ENCODE results near the gene PDSS2. TPM values are rescaled to one million over a fixed set of nuclear protein-coding genes. Genes with fewer than 3 reads are reported as not detected.

Gene PDSS2
- polyA plus RNA-seq, 1 donor from 2014 or later = 4.6 TPM

DNA sequence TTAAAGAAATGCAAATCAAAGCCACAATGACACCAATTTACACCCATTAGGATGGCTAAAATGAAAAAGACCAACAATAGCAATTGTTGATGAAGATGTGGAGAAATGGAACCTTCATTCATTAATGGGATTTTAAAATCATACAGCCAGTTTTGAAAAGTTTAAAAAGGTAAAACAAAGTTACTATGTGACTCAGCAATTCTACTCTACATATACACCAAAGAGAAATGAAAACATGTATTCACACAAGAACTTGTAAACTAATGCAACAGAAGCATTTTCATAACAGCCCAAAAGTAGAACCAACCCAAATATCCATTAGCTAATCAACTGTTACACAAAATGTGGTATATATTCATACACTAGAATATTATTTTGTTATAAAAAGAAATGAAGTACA is 75.7 kb downstream of the PDSS2 start:
- H3K27ac ChIP-seq (ENCODE audit: low read length) = no peak overlapping the region
- no peak overlapping the region for H3K9ac ChIP-seq (ENCODE audit: low read length)
- H3K27me3 ChIP-seq (ENCODE audit: insufficient read depth, low read depth, low read length) = no peaks in the 10 kb centered on the region
- no peaks in the 10 kb centered on the region for H4K20me1 ChIP-seq (ENCODE audit: insufficient read depth)
- H3K9me3 ChIP-seq (ENCODE audit: low read length) = no peaks in the 10 kb centered on the region
- TF ChIP-seq, protein P1, sequence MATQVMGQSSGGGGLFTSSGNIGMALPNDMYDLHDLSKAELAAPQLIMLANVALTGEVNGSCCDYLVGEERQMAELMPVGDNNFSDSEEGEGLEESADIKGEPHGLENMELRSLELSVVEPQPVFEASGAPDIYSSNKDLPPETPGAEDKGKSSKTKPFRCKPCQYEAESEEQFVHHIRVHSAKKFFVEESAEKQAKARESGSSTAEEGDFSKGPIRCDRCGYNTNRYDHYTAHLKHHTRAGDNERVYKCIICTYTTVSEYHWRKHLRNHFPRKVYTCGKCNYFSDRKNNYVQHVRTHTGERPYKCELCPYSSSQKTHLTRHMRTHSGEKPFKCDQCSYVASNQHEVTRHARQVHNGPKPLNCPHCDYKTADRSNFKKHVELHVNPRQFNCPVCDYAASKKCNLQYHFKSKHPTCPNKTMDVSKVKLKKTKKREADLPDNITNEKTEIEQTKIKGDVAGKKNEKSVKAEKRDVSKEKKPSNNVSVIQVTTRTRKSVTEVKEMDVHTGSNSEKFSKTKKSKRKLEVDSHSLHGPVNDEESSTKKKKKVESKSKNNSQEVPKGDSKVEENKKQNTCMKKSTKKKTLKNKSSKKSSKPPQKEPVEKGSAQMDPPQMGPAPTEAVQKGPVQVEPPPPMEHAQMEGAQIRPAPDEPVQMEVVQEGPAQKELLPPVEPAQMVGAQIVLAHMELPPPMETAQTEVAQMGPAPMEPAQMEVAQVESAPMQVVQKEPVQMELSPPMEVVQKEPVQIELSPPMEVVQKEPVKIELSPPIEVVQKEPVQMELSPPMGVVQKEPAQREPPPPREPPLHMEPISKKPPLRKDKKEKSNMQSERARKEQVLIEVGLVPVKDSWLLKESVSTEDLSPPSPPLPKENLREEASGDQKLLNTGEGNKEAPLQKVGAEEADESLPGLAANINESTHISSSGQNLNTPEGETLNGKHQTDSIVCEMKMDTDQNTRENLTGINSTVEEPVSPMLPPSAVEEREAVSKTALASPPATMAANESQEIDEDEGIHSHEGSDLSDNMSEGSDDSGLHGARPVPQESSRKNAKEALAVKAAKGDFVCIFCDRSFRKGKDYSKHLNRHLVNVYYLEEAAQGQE (IDR thresholded peaks at IDR 0.05; ENCODE audit: borderline replicate concordance) = no peak
- TF ChIP-seq CTCF (IDR thresholded peaks at IDR 0.05; ENCODE audit: poor library complexity, severe bottlenecking) = no peak
- TF ChIP-seq MXI1 (conservative IDR thresholded peaks at IDR 0.05; ENCODE audit: poor library complexity, severe bottlenecking) = no peak
- TF ChIP-seq EZH2 (IDR thresholded peaks at IDR 0.05; ENCODE audit: borderline replicate concordance, insufficient read depth, low read length, poor library complexity, severe bottlenecking) = no peak
- no peak for TF ChIP-seq TAF1 (IDR thresholded peaks at IDR 0.05; ENCODE audit: low read depth)
- TF ChIP-seq POLR2AphosphoS5 (IDR thresholded peaks at IDR 0.05) = no peak
- TF ChIP-seq EP300 (conservative IDR thresholded peaks at IDR 0.05; ENCODE audit: poor library complexity, severe bottlenecking) = no peak
- TF ChIP-seq RAD21 (conservative IDR thresholded peaks at IDR 0.05) = no peak
- no peak for TF ChIP-seq SMC3 (conservative IDR thresholded peaks at IDR 0.05; ENCODE audit: poor library complexity)
- no peak overlapping the region for H2AFZ ChIP-seq (ENCODE audit: low read depth, low read length)
- H3F3A ChIP-seq (ENCODE audit: insufficient read depth, low read length, poor library complexity, severe bottlenecking) = no peaks in the 10 kb centered on the region
- no peaks in the 10 kb centered on the region for H3K79me2 ChIP-seq (replicated peaks; ENCODE audit: insufficient read depth, low read length)
- no peak overlapping the region for H3K4me3 ChIP-seq (ENCODE audit: low read length)
- no peaks in the 10 kb centered on the region for H3K36me3 ChIP-seq (ENCODE audit: insufficient read depth, low read length)
- H3K4me2 ChIP-seq (ENCODE audit: low read length) = no peak overlapping the region
- H3K9me2 ChIP-seq (ENCODE audit: insufficient read depth, low read length) = no peaks in the 10 kb centered on the region

- Histone ChIP-seq H3K79me2 (replicated peaks; ENCODE audit: insufficient read depth, low read length) (no peaks in the 10 kb centered on the region), H3K4me2 (ENCODE audit: low read length) (no peak overlapping the region), H4K20me1 (ENCODE audit: insufficient read depth) (no peaks in the 10 kb centered on the region), H3K9ac (ENCODE audit: low read length) (no peak overlapping the region), H3K27me3 (ENCODE audit: insufficient read depth, low read depth, low read length) (no peaks in the 10 kb centered on the region), H3K4me3 (ENCODE audit: low read length) (no peak overlapping the region), H2AFZ (ENCODE audit: low read depth, low read length) (no peak overlapping the region), H3K9me3 (ENCODE audit: low read length) (no peaks in the 10 kb centered on the region), H3K36me3 (ENCODE audit: insufficient read depth, low read length) (no peaks in the 10 kb centered on the region), H3K27ac (ENCODE audit: low read length) (no peak overlapping the region), H3K9me2 (ENCODE audit: insufficient read depth, low read length) (no peaks in the 10 kb centered on the region), H3F3A (ENCODE audit: insufficient read depth, low read length, poor library complexity, severe bottlenecking) (no peaks in the 10 kb centered on the region)
- TF ChIP-seq TAF1 (IDR thresholded peaks at IDR 0.05; ENCODE audit: low read depth) (no peak), EZH2 (IDR thresholded peaks at IDR 0.05; ENCODE audit: borderline replicate concordance, insufficient read depth, low read length, poor library complexity, severe bottlenecking) (no peak), SMC3 (conservative IDR thresholded peaks at IDR 0.05; ENCODE audit: poor library complexity) (no peak)
Measured at GRCh38 chr6:107374264-107374663, 85.1 kb downstream of the PDSS2 start.

GRCh38 chr6:107369493-107369892 is 89.9 kb downstream of the PDSS2 start:
- no peaks in the 10 kb centered on the region for H3F3A ChIP-seq (ENCODE audit: insufficient read depth, low read length, poor library complexity, severe bottlenecking)
- no peaks in the 10 kb centered on the region for H3K9me3 ChIP-seq (ENCODE audit: low read length)
- no peak overlapping the region for H3K4me2 ChIP-seq (ENCODE audit: low read length)
- TF ChIP-seq CTCF (IDR thresholded peaks at IDR 0.05; ENCODE audit: poor library complexity, severe bottlenecking) (no peak), EP300 (conservative IDR thresholded peaks at IDR 0.05; ENCODE audit: poor library complexity, severe bottlenecking) (no peak), SMC3 (conservative IDR thresholded peaks at IDR 0.05; ENCODE audit: poor library complexity) (no peak), EZH2 (IDR thresholded peaks at IDR 0.05; ENCODE audit: borderline replicate concordance, insufficient read depth, low read length, poor library complexity, severe bottlenecking) (no peak)
- H3K4me3 ChIP-seq (ENCODE audit: low read length) = no peak overlapping the region
- no peak overlapping the region for H3K9ac ChIP-seq (ENCODE audit: low read length)
- H3K79me2 ChIP-seq (replicated peaks; ENCODE audit: insufficient read depth, low read length) = no peaks in the 10 kb centered on the region
- H3K36me3 ChIP-seq (ENCODE audit: insufficient read depth, low read length) = no peaks in the 10 kb centered on the region
- no peak overlapping the region for H2AFZ ChIP-seq (ENCODE audit: low read depth, low read length)
- no peaks in the 10 kb centered on the region for H4K20me1 ChIP-seq (ENCODE audit: insufficient read depth)
- no peak overlapping the region for H3K27ac ChIP-seq (ENCODE audit: low read length)
- no peaks in the 10 kb centered on the region for H3K27me3 ChIP-seq (ENCODE audit: insufficient read depth, low read depth, low read length)
- no peaks in the 10 kb centered on the region for H3K9me2 ChIP-seq (ENCODE audit: insufficient read depth, low read length)
